IMR-90 (cell line): ENCODE measurements around the gene THNSL1. TPM values are rescaled to one million over a fixed set of nuclear protein-coding genes. Genes with fewer than 3 reads are reported as not detected.
A peak's percentile ranks its signal among the peaks of the same experiment; 100 is the strongest.

Source experiments
- ATAC-seq: fragments of 200-7000 bp; cut with Tn5 transposase; 2 replicates; pipeline ENCODE4 v1.9.1; 2020; ENCODE audit warnings: low read depth, mild to moderate bottlenecking, moderate library complexity
- BruUV-seq: library from RNA; stranded (reverse); fragments of 400-500 nt; replicated peaks from 2 replicates; lab custom pipeline; 2021; lab: Mats Ljungman, UMichigan
- CTCF ChIA-PET: fragments of 300-600 bp; formaldehyde crosslinking; extraction: SDS; loops from one replicate; lab custom pipeline; 2021; ENCODE audit warnings: antibody characterized with exemption; lab: Yijun Ruan, JAX
- POLR2A ChIA-PET: fragments of 300-600 bp; sonication (Branson Sonifier 250); formaldehyde crosslinking; loops from one replicate; lab custom pipeline; 2022; ENCODE audit warnings: antibody characterized with exemption; ENCODE audit not compliant: unreplicated experiment; lab: Charles Lee
- DNase-seq: peaks from one replicate; pipeline ENCODE4 v3.0.0; 2013
- H2AFZ ChIP-seq: replicated peaks from 2 replicates; pipeline ENCODE3; 2013; ENCODE audit warnings: low read length, mild to moderate bottlenecking; ENCODE audit not compliant: poor library complexity
- H2AK5ac ChIP-seq: 2 replicates; pipeline ENCODE4 v1.6.1; 2013; ENCODE audit warnings: low read depth, low read length, inconsistent platforms
- H2AK9ac ChIP-seq: replicated peaks from 2 replicates; pipeline ENCODE3; 2013; ENCODE audit warnings: mild to moderate bottlenecking, low read depth, low read length, moderate library complexity; ENCODE audit not compliant: poor library complexity
- H2BK120ac ChIP-seq: 2 replicates; pipeline ENCODE4 v1.6.1; 2013; ENCODE audit warnings: low read depth, low read length, inconsistent platforms
- H2BK15ac ChIP-seq: 3 replicates; pipeline ENCODE4 v1.6.1; 2013; ENCODE audit warnings: low read depth, low read length, inconsistent platforms
- H2BK20ac ChIP-seq: 2 replicates; pipeline ENCODE4 v1.6.1; 2013; ENCODE audit warnings: low read depth, mild to moderate bottlenecking, inconsistent platforms, low read length, moderate library complexity
- H2BK5ac ChIP-seq: 2 replicates; pipeline ENCODE4 v1.6.1; 2013; ENCODE audit warnings: mild to moderate bottlenecking, low read depth, low read length, inconsistent platforms; ENCODE audit not compliant: poor library complexity, severe bottlenecking
- H3K14ac ChIP-seq: replicated peaks from 2 replicates; pipeline ENCODE4 v1.6.1; 2013; ENCODE audit warnings: low read depth, low read length, inconsistent platforms
- H3K18ac ChIP-seq: 2 replicates; pipeline ENCODE4 v1.6.1; 2013; ENCODE audit warnings: low read depth, low read length, control low read depth
- H3K23ac ChIP-seq: 2 replicates; pipeline ENCODE4 v1.6.1; 2013; ENCODE audit warnings: low read depth, low read length, inconsistent platforms
- H3K27ac ChIP-seq: 2 replicates; pipeline ENCODE4 v1.5.1; 2013; ENCODE audit warnings: mild to moderate bottlenecking, control low read depth, low read length; ENCODE audit not compliant: insufficient read depth
- H3K27me3 ChIP-seq: 2 replicates; pipeline ENCODE4 v1.6.1; 2013; ENCODE audit warnings: low read length; ENCODE audit not compliant: control insufficient read depth, insufficient read depth
- H3K36me3 ChIP-seq: 2 replicates; pipeline ENCODE4 v1.6.1; 2013; ENCODE audit warnings: low read length, mixed read lengths; ENCODE audit not compliant: control insufficient read depth, insufficient read depth
- H3K4ac ChIP-seq: 2 replicates; pipeline ENCODE4 v1.6.1; 2013; ENCODE audit warnings: low read depth, low read length, inconsistent platforms
- H3K4me1 ChIP-seq: 2 replicates; pipeline ENCODE4 v1.6.1; 2013; ENCODE audit warnings: low read length, mixed read lengths; ENCODE audit not compliant: control insufficient read depth, insufficient read depth
- H3K4me2 ChIP-seq: 2 replicates; pipeline ENCODE4 v1.6.1; 2013; ENCODE audit warnings: low read depth, mild to moderate bottlenecking, control low read depth, low read length, moderate library complexity
- H3K4me3 ChIP-seq: 2 replicates; pipeline ENCODE4 v1.5.1; 2013; ENCODE audit warnings: low read depth, mild to moderate bottlenecking, control low read depth, low read length, moderate library complexity; ENCODE audit not compliant: insufficient read depth
- H3K56ac ChIP-seq: 2 replicates; pipeline ENCODE4 v1.6.1; 2013; ENCODE audit warnings: low read length, inconsistent platforms; ENCODE audit not compliant: insufficient read depth; ENCODE audit errors: extremely low read depth
- H3K79me1 ChIP-seq, 2 experiments: 2 replicates each; pipeline ENCODE4 v1.6.1; 2013; ENCODE audit warnings: low read length in 2 of 2, inconsistent platforms in 1 of 2, low read depth in 1 of 2
- H3K9ac ChIP-seq: 2 replicates; pipeline ENCODE4 v1.6.1; 2013; ENCODE audit warnings: low read depth, low read length, control low read depth
- H3K9me1 ChIP-seq: 2 replicates; pipeline ENCODE4 v1.6.1; 2013; ENCODE audit warnings: low read length, inconsistent platforms; ENCODE audit not compliant: insufficient read depth
- H3K9me3 ChIP-seq: 2 replicates; pipeline ENCODE4 v1.6.1; 2013; ENCODE audit warnings: low read length; ENCODE audit not compliant: control insufficient read depth, insufficient read depth
- H4K20me1 ChIP-seq: 2 replicates; pipeline ENCODE4 v1.6.1; 2013; ENCODE audit warnings: low read length, inconsistent platforms; ENCODE audit not compliant: insufficient read depth
- H4K5ac ChIP-seq: 2 replicates; pipeline ENCODE4 v1.6.1; 2013; ENCODE audit warnings: mild to moderate bottlenecking, low read depth, low read length, control low read depth
- H4K8ac ChIP-seq, 2 experiments: 2 replicates each; pipeline ENCODE4 v1.6.1; 2013; ENCODE audit warnings: low read depth in 2 of 2, low read length in 2 of 2, control low read depth in 1 of 2, inconsistent platforms in 1 of 2
- H4K91ac ChIP-seq: 2 replicates; pipeline ENCODE4 v1.6.1; 2013; ENCODE audit warnings: low read depth, low read length, inconsistent platforms; ENCODE audit not compliant: insufficient read depth
- CEBPB ChIP-seq: IDR thresholded peaks from 2 replicates; pipeline ENCODE4 v1.6.1; 2012; ENCODE audit warnings: low read depth, low read length, improper control_type of control experiment
- CHD1 ChIP-seq: IDR thresholded peaks from 2 replicates; pipeline ENCODE4 v1.6.1; 2012; ENCODE audit warnings: low read depth, low read length, improper control_type of control experiment
- MAFK ChIP-seq: IDR thresholded peaks from 2 replicates; pipeline ENCODE4 v1.6.1; 2012; ENCODE audit warnings: low read depth, low read length, improper control_type of control experiment
- WGBS, 2 experiments: methylation state at CpG; one replicate each; pipeline versions ENCODE4 v1.1.5 to v1.1.7; 2013; ENCODE audit warnings: missing lambda C conversion rate in 2 of 2; ENCODE audit not compliant: insufficient read length in 1 of 2; ENCODE audit errors: extremely low coverage in 2 of 2; 5-methylcytosine and 5-hydroxymethylcytosine counted together
- dilution Hi-C: fragments of 300-500 bp; cut with HindIII; formaldehyde crosslinking; loops from one replicate; pipeline ENCODE4 v1.14.3; 2018; ENCODE audit warnings: low sequenced_read_pairs; ENCODE audit not compliant: unreplicated experiment
- in situ Hi-C: fragments of 300-500 bp; cut with MboI; formaldehyde crosslinking; loops from 3 replicates; pipeline ENCODE4 v1.14.3; 2019; ENCODE audit warnings: low sequenced_read_pairs, inconsistent platforms, mixed read lengths
- intact Hi-C: fragments of 100-400 bp; cut with micrococcal nuclease; formaldehyde crosslinking; loops from 2 replicates; pipeline ENCODE4 v1.10.0; 2022
- polyA plus RNA-seq, 3 experiments: library from polyadenylated mRNA; depleted of rRNA; stranded (reverse); fragments of >200 nt; gene quantifications; 2 replicates each; pipeline ENCODE4 v1.2.3, GENCODE V29; 2012; ENCODE audit warnings: low replicate concordance in 1 of 3
- total RNA-seq: library from RNA; depleted of rRNA; stranded (reverse); fragments of >200 nt; gene quantifications from 2 replicates; pipeline ENCODE4 v1.2.3, GENCODE V29; 2012

The THNSL1 gene
- total and polyA plus RNA-seq, 2 of the 4 experiments (the other 2 are of a cell fraction) = 1.3 to 2.0 TPM

GRCh38 chr10:24993237-24993958 lies 23.0 kb upstream of the THNSL1 start:
- Histone ChIP-seq H3K9me1 (no peaks in the 10 kb centered on the region), H3K56ac (no peak overlapping the region), H3K9me3 (peaks cover 2% of the 10 kb centered on the region; the same call in 1 of the 2 replicates), H4K5ac (no peak overlapping the region), H4K91ac (no peak overlapping the region), H4K20me1 (no peaks in the 10 kb centered on the region), H2AK9ac (no peak overlapping the region), H3K4me2 (no peak overlapping the region), H3K23ac (no peak overlapping the region), H2BK120ac (no peak overlapping the region), H2BK15ac (no peak overlapping the region), H4K8ac (no peak overlapping the region), H3K27ac (no peak overlapping the region), H2AFZ (no peak overlapping the region), H3K79me1 (no peaks in the 10 kb centered on the region), H2BK5ac (no peak overlapping the region), H3K9ac (no peak overlapping the region), H2AK5ac (no peak overlapping the region), H3K14ac (no peak overlapping the region), H3K18ac (no peak overlapping the region), H2BK20ac (no peak overlapping the region), H3K4ac (no peak overlapping the region), H3K27me3 (no peaks in the 10 kb centered on the region), H3K36me3 (no peaks in the 10 kb centered on the region), H3K4me3 (no peak overlapping the region), H3K4me1 (no peaks in the 10 kb centered on the region)
- no CpG with 5 or more reads among the region's 1 CpG for WGBS, 2 experiments
- TF ChIP-seq MAFK (peak; percentile 64), CEBPB (0 out of 2 replicates have a peak, but pooled peaks have one; percentile 11), CHD1 (no peak)
- ATAC-seq = no peak; the same call in 1 of the 2 replicates
- in situ Hi-C loops (no loop called here), dilution Hi-C loops (no loop called here), intact Hi-C loops (no loop called here)
- CTCF ChIA-PET = interaction anchor here (0.5 kb wide), 1 partner anchor 79 kb away, joined by 4 read pairs; no protein-coding TSS in a partner anchor
- POLR2A ChIA-PET = no interaction called here
- no TSS peak for BruUV-seq
- no peak for DNase-seq
